Ramos (cell line): Measurements from ENCODE around the gene FNDC3A.
"Not testable (repeated sequence)": the region's sequence is repeated elsewhere in the genome, so short reads cannot be mapped to it uniquely, and the experiment has no call there.

Experiments used
- in situ Hi-C: fragments of 300-500 bp; cut with MboI; formaldehyde crosslinking; loops from one replicate; pipeline ENCODE4 v1.14.3; 2022; ENCODE audit warnings: low sequenced_read_pairs; ENCODE audit not compliant: unreplicated experiment

The FNDC3A gene

GRCh38 chr13:49124693-49125304, 149.1 kb downstream of the FNDC3A start:
- in situ Hi-C loops, result no loop called here

- in situ Hi-C loops, result no loop called here
These were observed 150.3 kb downstream of the FNDC3A start for GRCh38 chr13:49125964-49126524.

GRCh38 chr13:49132479-49133002, 156.8 kb downstream of the FNDC3A start:
- in situ Hi-C loops, result no loop called here

- in situ Hi-C loops, result no loop called here
These were observed 158.6 kb downstream of the FNDC3A start for GRCh38 chr13:49134305-49134704.

- in situ Hi-C loops, result not testable (repeated sequence)
These were observed 161.5 kb downstream of the FNDC3A start for GRCh38 chr13:49137138-49137643.

GRCh38 chr13:49140910-49141611, 165.3 kb downstream of the FNDC3A start:
- in situ Hi-C loops, result no loop called here

- in situ Hi-C loops, result no loop called here
These were observed 171.2 kb downstream of the FNDC3A start for GRCh38 chr13:49146950-49147355.

GRCh38 chr13:49148405-49148804, 172.7 kb downstream of the FNDC3A start:
- in situ Hi-C loops, result no loop called here

GRCh38 chr13:49157955-49158584, 182.4 kb downstream of the FNDC3A start:
- in situ Hi-C loops, result not testable (repeated sequence)

- in situ Hi-C loops, result not testable (repeated sequence)
These were observed 187.4 kb downstream of the FNDC3A start for GRCh38 chr13:49163162-49163561.

- in situ Hi-C loops, result no loop called here
These were observed 189.0 kb downstream of the FNDC3A start for GRCh38 chr13:49164712-49165111.

- in situ Hi-C loops, result no loop called here
These were observed 190.4 kb downstream of the FNDC3A start for GRCh38 chr13:49165798-49166752.

GRCh38 chr13:49171359-49171758, 195.6 kb downstream of the FNDC3A start:
- in situ Hi-C loops, result no loop called here

- in situ Hi-C loops, result no loop called here
These were observed 208.1 kb downstream of the FNDC3A start for GRCh38 chr13:49183672-49184325.

GRCh38 chr13:49184621-49185020, 208.9 kb downstream of the FNDC3A start:
- in situ Hi-C loops, result no loop called here

- in situ Hi-C loops, result no loop called here
These were observed 209.6 kb downstream of the FNDC3A start for GRCh38 chr13:49185264-49185663.

GRCh38 chr13:49190901-49191300, 215.2 kb downstream of the FNDC3A start:
- in situ Hi-C loops, result no loop called here

- in situ Hi-C loops, result no loop called here
These were observed 230.9 kb downstream of the FNDC3A start for GRCh38 chr13:49206641-49207040.

GRCh38 chr13:49208619-49209018, 232.9 kb downstream of the FNDC3A start:
- in situ Hi-C loops, result no loop called here
